ENCODE results near the gene KIAA0753. TPM values are rescaled to one million over a fixed set of nuclear protein-coding genes. Genes with fewer than 3 reads are reported as not detected.
"Not testable (repeated sequence)": the region's sequence is repeated elsewhere in the genome, so short reads cannot be mapped to it uniquely, and the experiment has no call there.

The KIAA0753 gene
- polyA plus RNA-seq, 3 donors from 2014 or later, result 0.19 to 2.0 (median 1.1) TPM

- DNase-seq, result no peak
- Mint-ChIP-seq H3K4me3 (no peak overlapping the region), H3K27me3 (ENCODE audit: low read depth in 3 of 3) (peaks cover 0 to 2% (median 0%) of the 10 kb centered on the region in 3 donors), H3K36me3 (peaks cover 33 to 61% (median 44%) of the 10 kb centered on the region in 3 donors), H3K9me3 (no peaks in the 10 kb centered on the region), H3K4me1 (no peaks in the 10 kb centered on the region), H3K27ac (no peak overlapping the region)
Observed at GRCh38 chr17:6596081-6596480, 44.4 kb downstream of the KIAA0753 start.

- not testable (repeated sequence) for H3K27ac Mint-ChIP-seq; DNase-seq; H3K4me1 Mint-ChIP-seq; H3K9me3 Mint-ChIP-seq; H3K4me3 Mint-ChIP-seq; H3K27me3 Mint-ChIP-seq (ENCODE audit: low read depth in 3 of 3)
- H3K36me3 Mint-ChIP-seq, result peaks cover 41 to 58% (median 48%) of the 10 kb centered on the region in 3 donors
Observed at GRCh38 chr17:6593371-6593770, 47.1 kb downstream of the KIAA0753 start.

GRCh38 chr17:6592173-6592572, 48.3 kb downstream of the KIAA0753 start:
- no peaks in the 10 kb centered on the region for H3K4me1 Mint-ChIP-seq
- H3K36me3 Mint-ChIP-seq, result peaks cover 46 to 61% (median 60%) of the 10 kb centered on the region in 3 donors
- H3K27ac Mint-ChIP-seq, result peak overlapping the region in 2 of 6 donors; percentile 35 to 68
- DNase-seq, result no peak
- H3K9me3 Mint-ChIP-seq, result no peaks in the 10 kb centered on the region
- H3K4me3 Mint-ChIP-seq, result no peak overlapping the region
- peaks cover 0 to 2% (median 0%) of the 10 kb centered on the region in 3 donors for H3K27me3 Mint-ChIP-seq (ENCODE audit: low read depth in 3 of 3)

- H3K4me1 Mint-ChIP-seq, result no peaks in the 10 kb centered on the region
- no peak for DNase-seq
- peaks cover 46 to 61% (median 60%) of the 10 kb centered on the region in 3 donors for H3K36me3 Mint-ChIP-seq
- H3K9me3 Mint-ChIP-seq, result no peaks in the 10 kb centered on the region
- H3K4me3 Mint-ChIP-seq, result no peak overlapping the region
- H3K27ac Mint-ChIP-seq, result peak overlapping the region in 2 of 6 donors; percentile 35 to 68
- peaks cover 0 to 2% (median 0%) of the 10 kb centered on the region in 3 donors for H3K27me3 Mint-ChIP-seq (ENCODE audit: low read depth in 3 of 3)
Observed at GRCh38 chr17:6591599-6592158, 48.8 kb downstream of the KIAA0753 start.

- Mint-ChIP-seq H3K27me3 (ENCODE audit: low read depth in 3 of 3) (peaks cover 0 to 2% (median 0%) of the 10 kb centered on the region in 3 donors), H3K4me3 (no peak overlapping the region), H3K36me3 (peaks cover 60 to 70% (median 68%) of the 10 kb centered on the region in 3 donors), H3K9me3 (no peaks in the 10 kb centered on the region), H3K4me1 (no peaks in the 10 kb centered on the region), H3K27ac (no peak overlapping the region)
- no peak for DNase-seq
Observed at GRCh38 chr17:6589266-6589946, 51.1 kb downstream of the KIAA0753 start.

- DNase-seq, result no peak
- peaks cover 0 to 2% (median 0%) of the 10 kb centered on the region in 3 donors for H3K27me3 Mint-ChIP-seq (ENCODE audit: low read depth in 3 of 3)
- no peaks in the 10 kb centered on the region for H3K4me1 Mint-ChIP-seq
- H3K36me3 Mint-ChIP-seq, result peaks cover 62 to 76% (median 73%) of the 10 kb centered on the region in 3 donors
- H3K9me3 Mint-ChIP-seq, result no peaks in the 10 kb centered on the region
- no peak overlapping the region for H3K4me3 Mint-ChIP-seq
- no peak overlapping the region for H3K27ac Mint-ChIP-seq
Observed at GRCh38 chr17:6588165-6588564, 52.3 kb downstream of the KIAA0753 start.

- DNase-seq, result no peak
- H3K4me3 Mint-ChIP-seq, result no peak overlapping the region
- H3K27ac Mint-ChIP-seq, result no peak overlapping the region
- H3K36me3 Mint-ChIP-seq, result peaks cover 56 to 74% (median 71%) of the 10 kb centered on the region in 3 donors
- no peaks in the 10 kb centered on the region for H3K9me3 Mint-ChIP-seq
- H3K27me3 Mint-ChIP-seq (ENCODE audit: low read depth in 3 of 3), result no peaks in the 10 kb centered on the region
- no peaks in the 10 kb centered on the region for H3K4me1 Mint-ChIP-seq
Observed at GRCh38 chr17:6587310-6587709, 53.2 kb downstream of the KIAA0753 start.

- no peak for DNase-seq
- Mint-ChIP-seq H3K9me3 (no peaks in the 10 kb centered on the region), H3K4me3 (no peak overlapping the region), H3K4me1 (no peaks in the 10 kb centered on the region), H3K27me3 (ENCODE audit: low read depth in 3 of 3) (no peaks in the 10 kb centered on the region), H3K27ac (no peak overlapping the region), H3K36me3 (peaks cover 45 to 47% (median 46%) of the 10 kb centered on the region in 3 donors)
Observed at GRCh38 chr17:6583411-6583810, 57.1 kb downstream of the KIAA0753 start.

GRCh38 chr17:6580625-6581024, 59.9 kb downstream of the KIAA0753 start:
- Mint-ChIP-seq H3K27ac (no peak overlapping the region), H3K4me3 (no peak overlapping the region), H3K9me3 (no peaks in the 10 kb centered on the region), H3K27me3 (ENCODE audit: low read depth in 3 of 3) (no peaks in the 10 kb centered on the region), H3K4me1 (peaks cover 2 to 4% of the 10 kb centered on the region in 2 donors), H3K36me3 (peaks cover 37 to 41% (median 38%) of the 10 kb centered on the region in 3 donors)
- no peak for DNase-seq

GRCh38 chr17:6578491-6578890, 62.0 kb downstream of the KIAA0753 start:
- peaks cover 15 to 29% (median 18%) of the 10 kb centered on the region in 3 donors for H3K36me3 Mint-ChIP-seq
- no peaks in the 10 kb centered on the region for H3K9me3 Mint-ChIP-seq
- H3K4me1 Mint-ChIP-seq, result peaks cover 13% of the 10 kb centered on the region in 2 donors
- H3K4me3 Mint-ChIP-seq, result no peak overlapping the region
- DNase-seq, result no peak
- H3K27me3 Mint-ChIP-seq (ENCODE audit: low read depth in 3 of 3), result no peaks in the 10 kb centered on the region
- H3K27ac Mint-ChIP-seq, result no peak overlapping the region

GRCh38 chr17:6577686-6578263, 62.7 kb downstream of the KIAA0753 start:
- Mint-ChIP-seq H3K36me3 (peaks cover 10 to 25% (median 11%) of the 10 kb centered on the region in 3 donors), H3K27ac (peak overlapping the region in 1 of 6 donors; percentile 2), H3K9me3 (no peaks in the 10 kb centered on the region), H3K4me1 (peaks cover 13% of the 10 kb centered on the region in 2 donors), H3K27me3 (ENCODE audit: low read depth in 3 of 3) (peaks cover 0 to under 1% (median 0%) of the 10 kb centered on the region in 3 donors), H3K4me3 (no peak overlapping the region)
- no peak for DNase-seq

- Mint-ChIP-seq H3K4me3 (no peak overlapping the region), H3K27me3 (ENCODE audit: low read depth in 3 of 3) (peaks cover 0 to 3% (median 0%) of the 10 kb centered on the region in 3 donors)
Observed at GRCh38 chr17:6576038-6576785, 64.3 kb downstream of the KIAA0753 start.

GRCh38 chr17:6575596-6575988, 64.9 kb downstream of the KIAA0753 start:
- no peak for DNase-seq
- Mint-ChIP-seq H3K27ac (peak overlapping the region in 4 of 6 donors; percentile 1 to 72 (median 16)), H3K4me3 (peak overlapping the region in 2 of 5 donors; percentile 31 to 66), H3K4me1 (peaks cover 16 to 18% of the 10 kb centered on the region in 2 donors), H3K36me3 (peaks cover 6 to 22% (median 10%) of the 10 kb centered on the region in 3 donors), H3K27me3 (ENCODE audit: low read depth in 3 of 3) (peaks cover 0 to 3% (median 0%) of the 10 kb centered on the region in 3 donors), H3K9me3 (no peaks in the 10 kb centered on the region)

More at GRCh38 chr17:6576038-6576785, 64.3 kb downstream of the KIAA0753 start:
- H3K36me3 Mint-ChIP-seq, result peaks cover 6 to 22% (median 10%) of the 10 kb centered on the region in 3 donors
- DNase-seq, result no peak
- no peaks in the 10 kb centered on the region for H3K9me3 Mint-ChIP-seq
- H3K4me1 Mint-ChIP-seq, result peaks cover 16 to 18% of the 10 kb centered on the region in 2 donors
- H3K27ac Mint-ChIP-seq, result peak overlapping the region in 1 of 6 donors; percentile 72

Measured in immature natural killer cell (primary cell).